Sigmoid colon (tissue), 4 donors: ENCODE data around the gene USP40.

Source experiments
- CTCF ChIP-seq, 4 experiments: fragments of 450-650 bp in 3 of 4; fragments of 200-600 bp in 1 of 4; IDR thresholded peaks; one replicate each; pipeline ENCODE4 v1.5.1; 2016 to 2019; ENCODE audit warnings: antibody characterized with exemption in 4 of 4, mild to moderate bottlenecking in 3 of 4, moderate library complexity in 2 of 4
- EP300 ChIP-seq, 4 donors: sonication (generic); formaldehyde crosslinking; IDR thresholded peaks; one replicate each; pipeline ENCODE4 v1.6.1; 2017; ENCODE audit warnings: antibody characterized with exemption in 4 of 4
- POLR2A ChIP-seq, 2 donors: fragments of 450-650 bp; IDR thresholded peaks; one replicate each; pipeline ENCODE4 v1.6.1; 2016; ENCODE audit warnings: antibody characterized with exemption in 2 of 2, mild to moderate bottlenecking in 2 of 2, moderate library complexity in 2 of 2

GRCh38 chr2:233503947-233504637 is 62.5 kb downstream of the USP40 start:
- TF ChIP-seq POLR2A (IDR thresholded peaks at IDR 0.05) (no peak), CTCF (IDR thresholded peaks at IDR 0.05) (no peak), EP300 (IDR thresholded peaks at IDR 0.05) (no peak)
